HPDE6-E6E7 (cell line): ENCODE data around the gene KRTAP5-3.

Experiments
- DNase-seq: peaks from one replicate; pipeline ENCODE4 v3.0.0; 2011; ENCODE audit warnings: missing footprints; ENCODE audit errors: extremely low spot score

Gene KRTAP5-3

DNA sequence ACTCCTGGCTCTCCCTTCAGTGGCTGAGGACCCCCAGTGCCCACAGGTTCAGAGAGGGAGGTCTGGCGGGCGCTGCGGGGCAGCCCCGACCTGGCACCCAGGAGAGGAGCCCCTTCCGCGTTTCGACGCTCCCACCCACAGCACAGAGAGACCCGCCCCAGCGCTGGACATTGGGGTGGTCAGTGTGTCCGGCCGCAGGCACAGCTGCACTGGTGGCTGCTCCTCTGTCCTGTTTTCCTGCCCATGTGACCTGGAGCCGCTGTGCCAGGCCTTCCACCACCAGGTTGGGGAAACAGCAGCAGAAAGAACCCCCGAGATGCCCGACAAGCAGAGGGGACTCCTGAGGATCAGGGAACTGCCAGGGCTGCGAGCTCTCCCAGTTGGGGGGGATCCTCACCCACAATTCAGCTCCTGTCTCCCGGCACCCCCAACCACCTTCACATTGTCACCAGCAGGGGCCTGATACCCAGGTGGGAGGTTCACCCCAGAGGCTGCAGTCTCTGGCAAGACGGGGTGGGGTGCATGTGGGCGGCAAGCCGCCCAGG lies 35.0 kb upstream of the KRTAP5-3 start:
- DNase-seq: no peak

DNA sequence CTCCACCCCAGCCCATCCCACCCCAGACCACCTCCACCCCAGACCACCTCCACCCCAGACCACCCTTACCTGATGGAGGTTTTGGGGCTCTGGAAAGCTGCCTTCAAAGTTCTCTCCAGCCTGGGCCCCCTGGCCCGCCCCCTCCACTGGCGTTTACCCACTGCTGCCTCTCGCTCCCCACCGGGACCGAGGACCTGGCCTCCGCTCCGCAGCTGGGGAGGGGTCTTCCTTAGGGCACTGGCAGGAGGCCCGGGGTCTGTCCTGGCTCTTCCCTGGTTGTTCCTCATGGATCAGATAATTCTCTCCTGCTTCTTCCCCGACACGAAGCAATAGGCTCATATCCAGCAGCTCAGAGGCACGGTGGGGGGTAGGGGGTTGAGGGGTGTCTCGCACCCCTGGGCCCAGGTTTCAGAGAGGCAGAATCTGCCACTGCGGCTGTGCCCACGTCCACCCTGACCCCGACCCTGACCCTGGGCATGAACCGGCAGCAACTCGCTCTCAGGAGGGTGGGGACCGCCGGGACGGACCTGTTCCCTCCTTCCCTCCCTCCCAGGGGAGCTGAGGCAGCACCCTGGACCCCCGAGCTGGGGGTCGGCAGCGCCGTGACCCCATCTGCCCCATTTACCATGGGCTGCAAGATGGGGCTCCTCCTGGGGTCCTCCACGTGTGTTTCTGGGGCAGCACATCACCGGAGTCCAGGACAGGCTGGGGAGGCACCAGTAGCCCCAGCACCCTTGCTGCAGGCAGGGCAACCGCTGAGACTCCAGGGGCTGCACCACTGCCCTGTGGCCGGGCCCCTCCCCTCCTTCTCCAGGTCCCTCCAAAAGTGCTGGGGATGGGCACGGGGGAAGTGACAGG lies 34.3 kb upstream of the KRTAP5-3 start:
- no peak for DNase-seq

DNA sequence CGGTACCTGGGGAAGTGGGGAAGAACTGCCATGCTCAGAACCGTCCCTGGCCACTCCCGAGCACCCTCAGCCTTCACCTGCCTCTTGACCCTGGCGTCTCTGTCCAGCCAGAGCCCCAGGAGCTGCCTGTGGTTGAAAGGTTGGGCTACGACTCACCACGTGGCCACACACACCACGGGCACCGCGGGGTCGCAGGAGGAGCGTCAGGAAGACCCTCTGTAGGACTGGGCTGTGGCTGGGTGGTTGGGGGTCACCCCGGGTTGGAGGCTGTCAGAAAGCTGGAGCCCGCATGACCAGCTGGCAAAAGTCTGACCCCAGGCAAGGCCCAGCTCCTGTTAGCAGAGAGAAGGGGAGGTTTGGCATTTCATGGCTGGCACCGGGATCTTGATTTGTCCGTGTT lies 32.8 kb upstream of the KRTAP5-3 start:
- no peak for DNase-seq

DNA sequence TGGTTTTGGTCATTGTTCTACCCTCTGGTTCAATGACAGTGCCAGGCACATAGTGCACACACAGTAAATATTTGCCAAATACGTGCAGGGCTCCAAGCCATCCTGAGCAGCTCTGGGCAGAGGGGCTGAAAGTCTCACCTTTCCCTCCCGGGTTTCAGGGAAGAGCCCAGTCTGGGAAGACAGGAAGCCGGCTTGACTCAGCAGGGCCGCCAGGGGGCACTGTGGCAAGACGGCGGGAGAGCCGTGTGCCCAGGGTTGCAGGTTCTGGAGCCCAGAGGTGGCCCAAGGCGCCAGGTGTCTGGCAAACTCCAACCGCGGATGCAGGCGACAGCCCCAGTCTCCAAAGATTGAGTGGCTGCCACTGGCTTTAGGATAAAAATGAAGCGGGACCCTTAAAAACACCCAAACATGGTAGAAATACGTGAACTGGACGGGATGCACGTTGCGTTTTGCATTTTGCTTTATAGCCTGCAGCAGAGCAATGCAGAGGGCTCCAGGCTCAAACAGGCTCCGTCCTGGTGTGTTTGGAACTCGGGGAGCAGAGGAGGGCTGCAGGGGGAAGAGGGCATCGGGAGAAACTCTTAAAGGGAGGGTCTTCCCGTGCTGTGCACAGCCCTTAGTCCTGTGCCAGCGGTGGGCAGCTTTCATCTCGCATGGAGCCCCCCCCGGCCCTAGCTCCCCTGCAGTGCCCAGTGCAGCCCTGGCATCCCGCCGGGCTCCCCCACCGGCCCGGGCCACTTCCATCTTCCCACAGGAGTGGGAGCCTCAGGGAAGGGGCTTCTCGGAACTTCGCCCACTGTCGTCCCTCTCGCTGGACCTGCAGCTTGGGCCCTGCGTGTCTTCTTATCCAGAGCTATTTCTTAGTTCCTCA lies 32.0 kb upstream of the KRTAP5-3 start:
- DNase-seq: peak; percentile 29

DNA sequence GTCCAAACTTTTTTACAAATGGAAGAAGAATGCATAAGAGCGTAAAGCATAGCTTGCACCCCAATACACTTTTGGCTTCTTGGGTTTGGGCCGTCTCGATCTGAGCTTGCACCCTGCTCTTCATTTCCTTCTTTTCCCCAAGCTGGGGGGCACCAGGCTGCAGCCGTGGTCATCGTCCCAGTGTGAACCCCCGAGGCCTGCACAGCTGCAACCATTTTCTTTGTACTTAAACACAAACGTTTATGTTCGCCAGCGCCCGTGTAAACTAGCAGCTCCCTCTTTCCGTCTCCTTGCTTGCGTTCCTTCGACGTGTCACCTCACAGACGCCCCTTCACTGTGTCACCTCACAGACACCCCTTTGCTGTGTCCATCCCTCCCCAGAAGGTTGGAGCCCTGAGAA lies 31.4 kb upstream of the KRTAP5-3 start:
- no peak for DNase-seq

DNA sequence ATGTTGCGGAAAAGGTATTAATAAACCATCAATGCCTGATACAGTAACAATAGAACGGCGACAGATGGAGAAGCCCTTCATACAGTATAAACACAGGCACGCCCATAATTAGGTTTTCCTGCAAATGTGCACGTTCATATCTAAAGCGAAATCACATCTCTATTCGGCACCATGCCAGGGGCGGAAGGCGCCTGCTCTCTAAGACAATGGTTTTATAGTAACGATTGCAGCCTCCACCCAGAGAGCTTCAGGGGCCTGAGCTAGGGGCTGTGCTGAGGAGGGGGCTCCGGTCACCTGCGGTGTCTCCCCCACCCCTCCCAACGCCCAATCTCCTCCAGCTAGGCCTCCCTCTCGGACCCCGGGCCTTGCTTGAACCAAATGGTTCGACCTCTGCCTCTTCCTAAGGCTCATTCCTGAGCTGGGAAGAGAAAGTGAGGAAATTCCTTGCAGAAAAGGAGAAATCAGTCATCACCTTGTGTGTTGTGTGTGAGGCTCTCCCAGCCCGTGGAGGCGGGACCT lies 30.9 kb upstream of the KRTAP5-3 start:
- DNase-seq: no peak

DNA sequence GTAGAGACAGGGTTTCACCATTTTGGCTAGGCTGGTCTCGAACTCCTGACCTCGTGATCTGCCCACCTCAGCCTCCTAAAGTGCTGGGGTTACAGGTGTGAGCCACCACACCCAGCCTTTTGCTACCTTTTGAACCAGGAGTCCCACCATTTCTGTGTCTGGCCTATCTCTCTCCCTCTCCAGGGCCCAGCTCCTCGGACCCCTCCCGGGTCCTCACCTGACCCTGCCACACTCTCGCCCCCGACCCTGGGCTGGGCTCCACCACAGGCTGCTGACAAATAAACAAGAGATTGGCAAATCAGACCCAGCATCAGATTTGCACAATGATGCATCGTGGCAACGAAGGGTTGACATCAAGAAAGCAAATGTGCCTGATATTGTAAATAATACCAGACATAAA lies 30.1 kb upstream of the KRTAP5-3 start:
- DNase-seq: no peak

DNA sequence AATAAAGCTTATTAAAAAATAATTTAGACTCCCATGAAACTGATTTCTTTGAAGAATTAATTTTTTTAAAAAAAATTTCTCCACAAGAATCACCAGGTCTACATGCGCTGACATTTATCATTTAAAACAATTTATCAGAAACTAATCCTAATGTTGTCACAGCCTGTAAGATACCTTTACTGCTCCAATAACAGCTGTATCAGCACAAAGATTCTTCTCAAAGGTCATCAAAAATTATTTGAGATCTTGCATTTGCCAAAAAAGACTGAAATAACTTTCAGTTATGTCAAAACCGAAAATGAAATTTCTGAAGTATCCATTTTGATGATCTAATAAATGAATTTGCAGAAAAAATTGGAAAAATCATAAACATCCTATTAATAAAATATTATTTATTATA lies 29.4 kb upstream of the KRTAP5-3 start:
- DNase-seq: no peak

DNA sequence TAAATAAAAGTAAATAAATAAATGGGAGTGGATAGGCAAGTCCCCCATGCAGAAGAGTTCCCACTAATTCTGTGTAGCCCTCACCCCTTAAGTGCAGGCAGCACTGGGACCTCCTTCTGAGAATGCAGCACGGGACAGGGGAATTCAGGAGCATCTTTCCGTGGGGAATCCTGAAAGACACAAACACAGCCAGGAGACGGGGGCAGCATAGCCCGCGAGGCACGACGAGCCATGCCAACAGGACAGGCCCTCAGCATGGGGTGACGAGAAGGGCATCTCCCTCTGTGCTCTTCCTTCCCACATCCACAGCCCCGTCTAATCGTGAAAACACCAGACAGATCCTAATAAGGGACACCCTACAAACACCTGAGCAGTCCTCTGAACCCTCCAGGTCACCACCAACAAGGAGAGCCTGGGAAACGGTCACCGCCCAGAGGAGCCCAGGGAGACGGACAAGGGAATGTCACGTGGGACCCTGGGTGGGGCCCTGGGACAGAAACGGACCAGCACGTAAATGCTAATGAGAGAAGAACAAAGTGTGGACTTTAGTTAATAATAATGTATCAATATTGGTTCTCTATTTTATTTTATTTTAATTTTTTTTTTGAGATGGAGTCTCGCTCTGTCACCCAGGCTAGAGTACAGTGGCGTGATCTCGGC lies 28.2 kb upstream of the KRTAP5-3 start:
- DNase-seq: no peak

DNA sequence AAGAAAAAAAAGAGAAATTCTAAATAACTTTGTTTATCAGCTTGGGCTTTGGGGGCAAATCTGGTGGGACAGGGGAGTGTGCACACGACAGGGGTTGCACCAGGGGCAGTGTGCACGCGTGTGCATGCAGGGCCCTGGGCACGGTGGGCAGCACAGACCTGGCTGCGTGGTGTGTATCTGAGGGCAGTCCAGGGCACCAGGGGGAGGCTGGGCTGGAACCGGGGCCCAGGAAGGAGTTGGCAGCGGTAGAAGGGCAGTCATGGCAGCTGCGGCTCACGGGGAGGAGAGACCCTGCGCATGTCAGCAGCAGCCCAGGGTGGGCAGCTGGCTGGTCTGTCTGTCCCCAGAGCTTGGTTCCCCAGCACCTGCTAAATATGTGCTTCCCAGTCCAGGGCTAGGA lies 25.6 kb upstream of the KRTAP5-3 start:
- DNase-seq: no peak

DNA sequence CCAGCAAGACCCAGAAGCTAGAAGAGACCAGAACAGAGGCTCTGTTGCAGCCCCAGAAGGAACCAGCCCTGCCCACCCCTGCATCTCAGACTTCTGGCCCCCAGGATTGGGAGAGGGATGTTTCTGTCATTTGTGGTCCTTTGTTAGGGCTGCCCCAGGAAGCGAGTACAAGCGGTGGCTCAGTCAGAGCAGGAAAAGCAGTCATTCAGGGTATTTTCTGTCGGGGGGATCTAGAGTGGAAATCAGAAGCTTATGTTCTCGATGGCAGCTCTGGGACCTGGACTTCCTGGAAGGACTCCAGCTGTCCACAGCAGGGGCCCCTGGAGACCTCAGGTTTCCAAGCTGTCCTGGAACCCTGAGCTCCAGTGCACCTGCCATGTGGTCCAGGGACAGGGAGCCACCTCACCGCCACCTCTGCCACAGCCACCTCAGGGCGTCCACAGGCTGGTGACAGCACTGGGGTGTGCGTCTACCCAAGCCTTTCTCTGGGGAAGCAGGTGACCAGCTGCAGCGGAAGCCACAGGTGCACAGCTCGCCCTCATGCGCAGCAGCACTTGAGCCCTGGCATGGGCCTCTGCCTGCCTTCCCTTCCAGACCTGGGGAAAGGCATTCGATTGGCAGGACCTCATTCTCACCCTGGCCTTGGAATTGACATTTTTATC lies 23.9 kb upstream of the KRTAP5-3 start:
- no peak for DNase-seq

DNA sequence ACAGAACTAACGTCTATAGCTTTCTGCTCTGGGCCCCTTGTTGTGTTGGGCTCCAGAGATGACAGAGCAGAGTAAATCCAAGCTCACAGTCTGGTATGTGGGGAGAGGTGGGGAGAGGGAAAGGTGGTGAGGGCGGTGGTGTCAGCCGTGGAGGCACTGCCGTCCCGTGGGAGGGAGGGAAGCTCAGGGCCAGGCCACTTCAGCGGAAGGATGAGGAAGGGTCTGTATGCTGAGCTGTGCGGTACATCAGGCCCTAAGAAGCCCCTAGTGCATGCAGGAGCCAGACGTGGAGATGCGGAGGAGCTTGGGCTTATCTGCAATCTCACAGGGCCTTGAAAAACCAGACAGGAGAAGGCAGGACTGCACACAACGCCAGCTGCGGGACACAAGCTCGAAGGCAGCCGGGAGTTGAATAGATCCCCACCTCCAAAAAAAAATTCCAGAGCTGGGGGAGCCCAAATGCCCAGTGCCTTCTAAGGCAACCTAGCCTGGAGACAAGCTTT lies 22.9 kb upstream of the KRTAP5-3 start:
- DNase-seq: no peak

DNA sequence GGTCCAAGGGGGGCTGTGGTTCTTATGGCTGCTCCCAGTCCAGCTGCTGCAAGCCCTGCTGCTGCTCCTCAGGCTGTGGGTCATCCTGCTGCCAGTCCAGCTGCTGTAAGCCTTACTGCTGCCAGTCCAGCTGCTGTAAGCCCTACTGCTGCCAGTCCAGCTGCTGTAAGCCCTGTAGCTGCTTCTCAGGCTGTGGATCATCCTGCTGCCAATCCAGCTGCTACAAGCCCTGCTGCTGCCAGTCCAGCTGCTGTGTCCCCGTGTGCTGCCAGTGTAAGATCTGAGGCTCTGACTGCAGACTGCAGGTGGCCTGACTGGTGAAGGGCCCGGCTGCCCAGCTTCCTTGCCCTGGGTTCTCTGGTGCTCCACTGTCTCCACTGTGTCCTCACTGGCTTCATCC lies 22.0 kb upstream of the KRTAP5-3 start:
- DNase-seq: no peak

DNA sequence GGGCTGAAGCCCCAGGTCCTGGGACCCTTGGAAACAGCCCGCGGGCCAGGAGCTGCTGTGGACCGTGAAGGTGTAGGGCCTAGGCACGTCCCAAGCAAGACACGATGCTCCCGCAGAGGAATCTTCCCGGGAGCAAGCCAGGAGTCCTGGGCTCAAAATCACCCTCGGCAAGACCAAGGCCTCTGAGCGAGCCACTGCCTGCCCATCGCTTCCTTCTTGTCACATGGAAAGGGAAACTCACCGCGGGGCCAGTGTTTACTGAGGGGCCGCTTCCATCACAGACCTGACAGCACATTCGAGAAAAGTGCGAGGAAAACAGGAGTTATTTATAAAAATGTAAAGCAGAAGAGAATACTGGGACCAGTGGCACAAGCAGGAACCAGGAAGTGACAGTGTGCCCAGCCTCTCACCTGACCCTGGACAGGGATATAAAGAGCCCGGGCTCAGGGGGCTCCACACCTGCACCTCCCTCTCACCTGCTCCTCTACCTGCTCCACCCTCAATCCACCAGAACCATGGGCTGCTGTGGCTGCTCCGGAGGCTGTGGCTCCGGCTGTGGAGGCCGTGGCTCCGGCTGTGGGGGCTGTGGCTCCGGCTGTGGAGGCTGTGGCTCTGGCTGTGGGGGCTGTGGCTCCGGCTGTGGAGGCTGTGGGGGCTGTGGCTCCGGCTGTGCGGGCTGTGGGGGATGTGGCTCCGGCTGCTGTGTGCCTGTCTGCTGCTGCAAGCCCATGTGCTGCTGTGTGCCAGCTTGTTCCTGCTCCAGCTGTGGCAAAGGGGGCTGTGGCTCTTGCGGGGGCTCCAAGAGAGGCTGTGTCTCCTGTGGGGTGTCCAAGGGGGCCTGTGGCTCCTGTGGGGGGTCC lies 21.3 kb upstream of the KRTAP5-3 start, which contains the start of gene KRTAP5-5:
TSS of gene KRTAP5-5 (plus strand) at position 450 of the 860 bp plus-strand sequence. CDS start at position 516, 66 bp downstream.
- DNase-seq: no peak

DNA sequence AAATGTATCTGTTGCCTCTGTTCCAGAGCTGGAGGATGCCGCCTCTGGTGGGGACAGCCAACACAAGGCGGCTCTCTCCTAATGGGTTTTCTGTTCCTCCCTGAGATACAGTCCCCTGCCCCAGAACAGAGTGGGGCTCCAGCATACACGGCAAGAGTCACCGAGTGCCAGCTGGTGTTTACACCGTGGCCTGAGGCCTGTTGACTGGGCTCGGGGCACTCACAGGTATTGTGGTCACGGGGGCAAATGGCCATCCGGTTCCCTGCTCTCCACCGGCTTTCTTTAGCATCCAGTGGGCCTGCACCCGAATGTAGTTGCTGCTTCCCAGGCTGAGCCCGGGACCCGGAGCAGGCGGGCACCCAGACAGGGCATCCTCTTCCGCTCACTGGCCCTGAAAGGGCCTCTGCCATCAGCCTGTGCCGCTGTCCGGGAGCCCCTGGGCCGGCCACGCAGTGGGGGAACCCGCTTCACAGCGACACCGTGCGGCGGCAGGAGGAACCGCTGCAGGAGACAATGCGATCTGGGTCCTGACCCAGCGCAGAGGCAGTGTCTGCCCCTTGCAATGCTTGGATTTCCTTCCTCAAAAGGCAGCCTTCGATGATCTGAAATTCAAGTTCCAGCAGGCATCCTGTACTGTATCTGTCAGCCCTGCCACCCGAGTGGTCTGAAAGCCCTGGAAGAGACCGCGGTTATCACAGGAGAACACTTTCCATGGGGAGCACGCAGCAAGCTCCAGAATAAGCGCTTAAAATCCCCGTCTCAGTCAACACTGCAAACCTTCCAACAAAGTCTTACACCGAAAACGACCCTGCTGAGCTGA lies 20.5 kb upstream of the KRTAP5-3 start:
- DNase-seq: peak; percentile 48

DNA sequence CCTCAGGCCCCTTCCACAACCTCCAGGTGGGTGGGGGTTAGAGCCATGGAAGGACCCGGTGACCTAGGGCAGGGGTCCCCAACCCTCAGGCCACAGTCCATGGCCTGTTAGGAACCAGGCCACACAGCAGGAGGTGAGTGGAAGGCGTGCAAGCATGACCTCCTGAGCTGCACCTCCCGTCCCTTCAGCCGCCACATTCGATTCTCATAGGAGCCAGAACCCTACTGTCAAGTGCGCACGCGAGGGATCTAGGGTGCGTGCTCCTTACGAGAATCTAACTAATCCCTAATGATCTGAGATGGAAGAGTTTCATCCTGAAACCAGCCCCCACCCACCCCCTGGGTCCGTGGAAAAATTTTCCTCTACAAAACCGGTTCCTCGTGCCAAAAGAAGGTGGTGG lies 17.3 kb upstream of the KRTAP5-3 start:
- DNase-seq: no peak

DNA sequence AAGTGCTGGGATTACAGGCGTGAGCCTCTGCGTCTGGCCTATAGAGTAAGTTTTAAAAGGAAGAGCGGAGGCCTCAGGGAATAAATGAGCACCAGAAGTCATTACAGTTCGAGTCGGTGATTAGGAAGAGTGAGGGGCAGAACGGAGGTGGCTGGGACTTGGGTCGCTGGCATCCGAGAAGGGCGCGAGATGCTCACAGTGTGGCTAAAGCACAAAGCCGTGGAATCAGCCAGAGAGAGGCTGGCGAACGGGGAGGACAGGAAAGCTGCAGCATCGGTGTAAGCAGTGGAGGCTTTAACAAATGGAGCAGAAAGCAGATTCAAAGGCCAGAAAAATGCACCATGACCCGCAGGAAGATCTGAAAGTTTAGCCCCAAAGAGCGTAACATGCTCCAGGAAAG lies 16.4 kb upstream of the KRTAP5-3 start:
- no peak for DNase-seq

DNA sequence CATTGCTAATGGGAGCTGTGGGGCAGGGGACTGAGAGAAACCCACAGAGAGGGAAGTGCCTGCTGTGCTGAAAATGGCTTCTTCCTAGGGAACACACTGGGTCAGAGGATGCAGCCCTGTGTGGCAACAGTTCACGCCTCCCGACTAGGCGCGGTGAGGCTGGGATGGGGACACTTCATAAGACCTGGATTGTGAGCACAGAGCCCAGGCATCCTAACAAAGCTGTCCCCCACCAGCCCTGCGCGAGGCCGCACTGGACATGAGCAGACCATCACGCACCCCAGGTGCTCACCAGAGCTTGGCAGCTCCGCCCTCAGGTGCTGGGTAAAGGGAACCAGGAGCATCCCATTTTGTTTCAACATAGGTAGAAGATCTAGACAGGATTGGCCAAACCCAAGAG lies 15.5 kb upstream of the KRTAP5-3 start:
- no peak for DNase-seq

DNA sequence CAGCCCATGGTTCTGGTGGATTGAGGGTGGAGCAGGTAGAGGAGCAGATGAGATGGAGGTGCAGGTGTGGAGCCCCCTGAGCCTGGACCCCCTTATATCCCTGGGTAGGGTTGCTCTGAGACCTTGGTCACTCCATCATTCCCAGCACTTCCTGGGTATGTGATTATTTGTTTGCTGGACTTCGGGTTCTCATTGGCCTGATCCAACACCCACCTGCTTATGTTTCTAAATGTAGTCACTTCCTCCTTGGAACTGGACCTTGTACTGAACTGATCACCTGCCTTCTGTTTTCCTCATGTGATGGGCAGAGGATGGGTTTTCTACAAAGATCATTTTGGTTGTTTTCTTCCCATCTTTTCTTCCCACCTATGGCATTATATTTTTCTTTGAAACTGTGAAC lies 13.8 kb upstream of the KRTAP5-3 start, which contains the start of gene KRTAP5-4:
TSS of gene KRTAP5-4 (minus strand) at position 53 of the 400 bp plus-strand sequence. CDS start at position 8, 45 bp downstream.
- DNase-seq: no peak
